H1 (cell line): ENCODE measurements around the gene DNAH10. TPM values are rescaled to one million over a fixed set of nuclear protein-coding genes. Genes with fewer than 3 reads are reported as not detected.

Experiments
- CTCF ChIA-PET: fragments of 300-600 bp; sonication (Branson Sonifier 250); formaldehyde crosslinking; loops from one replicate; lab custom pipeline; 2021; ENCODE audit not compliant: partially characterized antibody; lab: Charles Lee
- POLR2A ChIA-PET: fragments of 300-600 bp; sonication (Branson Sonifier 250); formaldehyde crosslinking; loops from one replicate; lab custom pipeline; 2021; ENCODE audit warnings: inconsistent platforms; ENCODE audit not compliant: partially characterized antibody; lab: Charles Lee
- DNase-seq, 2 experiments: peaks; one replicate each; pipeline versions ENCODE4 v3.0.0 to v3.0.0-alpha.2; 2010 to 2022; ENCODE audit warnings: low spot score in 2 of 2, low read depth in 1 of 2, mixed read lengths in 1 of 2
- FAIRE-seq: peaks from 2 replicates; lab custom pipeline; 2011; peaks lifted over from hg19 to GRCh38; lab: Jason Lieb, UNC
- H2AFZ ChIP-seq: 2 replicates; pipeline ENCODE4 v1.8.1; 2012; ENCODE audit warnings: low read length, inconsistent platforms
- H2AK5ac ChIP-seq: 2 replicates; pipeline ENCODE4 v1.6.1; 2013; ENCODE audit warnings: low read depth, low read length
- H2BK120ac ChIP-seq: replicated peaks from 2 replicates; pipeline ENCODE3; 2013; ENCODE audit warnings: low read depth, low read length, inconsistent platforms
- H2BK12ac ChIP-seq: 2 replicates; pipeline ENCODE4 v1.6.1; 2013; ENCODE audit warnings: low read depth, low read length
- H2BK15ac ChIP-seq: 2 replicates; pipeline ENCODE4 v1.6.1; 2013; ENCODE audit warnings: low read length
- H2BK20ac ChIP-seq: 2 replicates; pipeline ENCODE4 v1.6.1; 2013; ENCODE audit warnings: low read length
- H2BK5ac ChIP-seq: 2 replicates; pipeline ENCODE4 v1.6.1; 2013; ENCODE audit warnings: low read depth, low read length
- H3K14ac ChIP-seq: 2 replicates; pipeline ENCODE4 v1.6.1; 2013; ENCODE audit warnings: inconsistent platforms; ENCODE audit not compliant: insufficient read length
- H3K18ac ChIP-seq: 2 replicates; pipeline ENCODE4 v1.6.1; 2013; ENCODE audit warnings: low read length; ENCODE audit errors: extremely low read depth
- H3K23ac ChIP-seq: 2 replicates; pipeline ENCODE4 v1.6.1; 2013; ENCODE audit warnings: inconsistent platforms; ENCODE audit not compliant: insufficient read length
- H3K23me2 ChIP-seq: 2 replicates; pipeline ENCODE4 v1.6.1; 2013; ENCODE audit warnings: low read depth, low read length
- H3K27ac ChIP-seq: 2 replicates; pipeline ENCODE4 v1.6.1; 2011; ENCODE audit warnings: low read depth, low read length, inconsistent platforms
- H3K27me3 ChIP-seq, 4 experiments: replicated peaks in 1 of 4; 1 replicate in 1 of 4; 2 replicates in 3 of 4; pipeline versions ENCODE4 v1.6.1 to v1.8.1; 2011 to 2013; ENCODE audit warnings: low read length in 3 of 4, mild to moderate bottlenecking in 3 of 4, inconsistent platforms in 2 of 4, mixed read lengths in 2 of 4, moderate library complexity in 1 of 4; ENCODE audit not compliant: control insufficient read depth in 3 of 4, insufficient read depth in 3 of 4; ENCODE audit errors: extremely low read depth in 1 of 4
- H3K36me3 ChIP-seq, 4 experiments: 2 replicates each; pipeline versions ENCODE4 v1.6.1 to v1.8.1; 2011 to 2013; ENCODE audit warnings: mild to moderate bottlenecking in 4 of 4, low read length in 3 of 4, moderate library complexity in 2 of 4, control low read depth in 1 of 4, inconsistent platforms in 1 of 4; ENCODE audit not compliant: insufficient read depth in 4 of 4, control insufficient read depth in 2 of 4
- H3K4ac ChIP-seq: replicated peaks from 2 replicates; pipeline ENCODE3; 2013; ENCODE audit warnings: low read length, low read depth, mixed read lengths, inconsistent platforms; ENCODE audit not compliant: insufficient read length
- H3K4me1 ChIP-seq, 4 experiments: replicated peaks in 1 of 4; 1 replicate in 1 of 4; 2 replicates in 3 of 4; pipeline versions ENCODE4 v1.6.1 to v1.8.1; 2011 to 2013; ENCODE audit warnings: low read length in 3 of 4, inconsistent platforms in 2 of 4, mixed read lengths in 1 of 4; ENCODE audit not compliant: insufficient read depth in 4 of 4, control insufficient read depth in 3 of 4
- H3K4me2 ChIP-seq, 2 experiments: 2 replicates each; pipeline versions ENCODE4 v1.6.1 to v1.8.1; 2011 to 2013; ENCODE audit warnings: low read depth in 2 of 2, low read length in 2 of 2, control low read depth in 1 of 2, inconsistent platforms in 1 of 2, mild to moderate bottlenecking in 1 of 2; ENCODE audit not compliant: insufficient read depth in 1 of 2
- H3K4me3 ChIP-seq, 4 experiments: fragments of 200-600, 300-600 bp in 1 of 4; sonication (generic), shearing (Covaris generic), sonication (Bioruptor Twin) in 1 of 4; 2 replicates each; pipeline versions ENCODE4 v1.5.1 to v1.8.1; 2011 to 2016; ENCODE audit warnings: low read length in 4 of 4, low read depth in 3 of 4, control low read depth in 2 of 4, inconsistent platforms in 2 of 4, mild to moderate bottlenecking in 2 of 4, mixed read lengths in 1 of 4, moderate library complexity in 1 of 4; ENCODE audit not compliant: insufficient read depth in 2 of 4; ENCODE audit errors: extremely low read depth in 1 of 4
- H3K56ac ChIP-seq: replicated peaks from 2 replicates; pipeline ENCODE3; 2013; ENCODE audit warnings: low read depth, mild to moderate bottlenecking, mixed read lengths, low read length, inconsistent platforms; ENCODE audit not compliant: insufficient read length
- H3K79me1 ChIP-seq: 2 replicates; pipeline ENCODE4 v1.6.1; 2013; ENCODE audit warnings: low read depth, low read length, control low read depth
- H3K79me2 ChIP-seq, 2 experiments: 2 replicates each; pipeline versions ENCODE4 v1.6.1 to v1.8.1; 2012 to 2013; ENCODE audit warnings: low read length in 2 of 2, mild to moderate bottlenecking in 2 of 2, inconsistent platforms in 1 of 2; ENCODE audit not compliant: insufficient read depth in 2 of 2, control insufficient read depth in 1 of 2
- H3K9ac ChIP-seq, 4 experiments: replicated peaks in 1 of 4; 1 replicate in 1 of 4; 2 replicates in 3 of 4; pipeline versions ENCODE4 v1.6.1 to v1.8.1; 2011 to 2013; ENCODE audit warnings: low read depth in 3 of 4, low read length in 3 of 4, control low read depth in 2 of 4, mild to moderate bottlenecking in 2 of 4, moderate library complexity in 2 of 4, inconsistent platforms in 1 of 4; ENCODE audit errors: extremely low read depth in 1 of 4
- H3K9me3 ChIP-seq, 2 experiments: 2 replicates each; pipeline versions ENCODE4 v1.6.1 to v1.8.1; 2012 to 2013; ENCODE audit warnings: mild to moderate bottlenecking in 2 of 2, moderate library complexity in 2 of 2, control low read depth in 1 of 2, inconsistent platforms in 1 of 2, low read depth in 1 of 2, low read length in 1 of 2, mixed read lengths in 1 of 2; ENCODE audit not compliant: insufficient read depth in 2 of 2
- H4K20me1 ChIP-seq, 2 experiments: replicated peaks in 1 of 2; 2 replicates each; pipeline versions ENCODE3 to v1.8.1; 2011 to 2013; ENCODE audit warnings: inconsistent platforms in 2 of 2, low read length in 2 of 2, mild to moderate bottlenecking in 1 of 2; ENCODE audit not compliant: insufficient read depth in 2 of 2, control insufficient read depth in 1 of 2
- H4K5ac ChIP-seq: 2 replicates; pipeline ENCODE4 v1.6.1; 2013; ENCODE audit warnings: low read length, low read depth, mixed read lengths, inconsistent platforms; ENCODE audit not compliant: insufficient read length
- H4K8ac ChIP-seq: 2 replicates; pipeline ENCODE4 v1.8.0; 2013; ENCODE audit warnings: mild to moderate bottlenecking, moderate library complexity, low read length, inconsistent platforms; ENCODE audit not compliant: insufficient read depth; ENCODE audit errors: extremely low read depth
- H4K91ac ChIP-seq: replicated peaks from 2 replicates; pipeline ENCODE3; 2013; ENCODE audit warnings: low read length, mixed read lengths, inconsistent platforms; ENCODE audit not compliant: insufficient read length
- BCL11A ChIP-seq, 2 experiments: IDR thresholded peaks; one replicate each; pipeline ENCODE4 v1.6.1; 2011; ENCODE audit warnings: low read depth in 2 of 2, low read length in 2 of 2, mild to moderate bottlenecking in 2 of 2
- BRCA1 ChIP-seq: IDR thresholded peaks from 2 replicates; pipeline ENCODE4 v1.6.1; 2012; ENCODE audit warnings: low read depth, low read length, improper control_type of control experiment
- KDM4A ChIP-seq: IDR thresholded peaks from one replicate; pipeline ENCODE4 v1.7.1; 2012; ENCODE audit warnings: low read depth, mild to moderate bottlenecking, moderate library complexity, low read length, inconsistent platforms; ENCODE audit not compliant: severe bottlenecking
- NRF1 ChIP-seq: IDR thresholded peaks from 2 replicates; pipeline ENCODE4 v1.6.1; 2011; ENCODE audit warnings: mild to moderate bottlenecking, low read depth, low read length, improper control_type of control experiment
- SP2 ChIP-seq: IDR thresholded peaks from 2 replicates; pipeline ENCODE4 v1.6.1; 2012; ENCODE audit warnings: mild to moderate bottlenecking, low read length, inconsistent platforms
- SRF ChIP-seq: IDR thresholded peaks from 2 replicates; pipeline ENCODE4 v1.6.1; 2011; ENCODE audit warnings: mild to moderate bottlenecking, low read depth, low read length, moderate library complexity
- SUZ12 ChIP-seq: fragments of 200-600 bp; sonication (generic); IDR thresholded peaks from 2 replicates; pipeline ENCODE4 v1.6.1; 2012; ENCODE audit warnings: mild to moderate bottlenecking, inconsistent platforms, low read length, moderate library complexity, mixed read lengths
- USF2 ChIP-seq: IDR thresholded peaks from 2 replicates; pipeline ENCODE4 v1.6.1; 2011; ENCODE audit warnings: low read length, improper control_type of control experiment
- ZNF274 ChIP-seq: IDR thresholded peaks from 2 replicates; pipeline ENCODE4 v1.7.0; 2012; ENCODE audit warnings: low read length, borderline replicate concordance; ENCODE audit errors: extremely low read depth
- WGBS, 2 experiments: shearing (Covaris generic) in 1 of 2; methylation state at CpG; one replicate each; pipeline versions ENCODE4 v1.1.6 to v1.1.7; 2013 to 2015; ENCODE audit warnings: low lambda C conversion rate in 2 of 2, mixed read lengths in 2 of 2, inconsistent platforms in 1 of 2, low coverage in 1 of 2, missing lambda C conversion rate in 1 of 2; ENCODE audit not compliant: insufficient replicate concordance in 2 of 2, insufficient coverage in 1 of 2, insufficient read length in 1 of 2; ENCODE audit errors: extremely low coverage in 1 of 2, missing lambda C conversion rate in 1 of 2; 5-methylcytosine and 5-hydroxymethylcytosine counted together
- polyA plus RNA-seq, 7 experiments: library from polyadenylated mRNA; depleted of rRNA in 3 of 7; stranded (reverse) in 5 of 7; unstranded in 2 of 7; fragments of >200 nt in 5 of 7; fragments of 200-250 nt in 2 of 7; gene quantifications; 1 replicate in 5 of 7; 2 replicates in 1 of 7; 4 replicates in 1 of 7; pipeline versions ENCODE4 v1.2.1 to v1.2.3, GENCODE V29; 2011 to 2013; ENCODE audit warnings: missing spikeins in 2 of 7, mixed read lengths in 2 of 7
- total RNA-seq: library from RNA; stranded (reverse); fragmentation: NEBNext Ultra II Directional; extraction: Animal tissue kit (Norgen Biotek cat#: 25700); gene quantifications from 2 replicates; pipeline ENCODE4 v1.2.1, GENCODE V29; 2021
- TF ChIP-seq, protein P1 (sequence below): IDR thresholded peaks from 2 replicates; pipeline ENCODE4 v1.6.1; 2012; ENCODE audit warnings: inconsistent platforms

The DNAH10 gene
- total and polyA plus RNA-seq, 2 of the 8 experiments (the other 6 are each of a cell fraction or from before 2014, with no cell fraction given), result 0.02 to 0.24 TPM

GRCh38 chr12:123889848-123890535, 127.9 kb downstream of the DNAH10 start:
- Histone ChIP-seq H4K5ac (no peak overlapping the region), H2BK120ac (no peak overlapping the region), H2BK12ac (no peak overlapping the region), H3K56ac (no peak overlapping the region), H2BK20ac (no peak overlapping the region), H3K36me3 (no peaks in the 10 kb centered on the region), H3K4me3 (no peak overlapping the region), H3K4ac (no peak overlapping the region), H3K27me3 (0 out of 7 replicates have a peak, but pooled peaks cover 0 to 3% (median 0%) of the 10 kb centered on the region in 4 experiments), H3K4me2 (no peak overlapping the region), H3K9me3 (peaks cover 0 to 2% of the 10 kb centered on the region in 2 experiments; a peak in 1 of 4 replicates), H2BK5ac (no peak overlapping the region), H3K79me2 (no peaks in the 10 kb centered on the region), H3K9ac (no peak overlapping the region), H3K4me1 (peaks cover 0 to 6% (median 1%) of the 10 kb centered on the region in 4 experiments; a peak in 4 of 7 replicates), H4K91ac (no peak overlapping the region), H2BK15ac (no peak overlapping the region), H3K79me1 (no peaks in the 10 kb centered on the region), H4K20me1 (no peaks in the 10 kb centered on the region), H3K18ac (no peak overlapping the region), H3K23me2 (no peaks in the 10 kb centered on the region; the same call in 1 of the 2 replicates), H2AK5ac (no peak overlapping the region), H3K27ac (no peak overlapping the region), H4K8ac (peak overlapping the region; percentile 14; the same call in 1 of the 2 replicates), H3K23ac (no peak overlapping the region), H2AFZ (no peak overlapping the region), H3K14ac (no peak overlapping the region)
- POLR2A ChIA-PET, result no interaction called here
- no peak for FAIRE-seq
- WGBS, 2 experiments, result 89% methylated on average over 12 of the region's 12 CpGs; no CpG with 5 or more reads in 1 of the 2 experiments
- CTCF ChIA-PET, result interaction anchor here (6.1 kb wide), 1 partner anchor 15 kb away, joined by 35 read pairs; no protein-coding TSS in a partner anchor
- no peak for DNase-seq
- TF ChIP-seq SUZ12, result no peak
- no peak for TF ChIP-seq SP2
- no peak for TF ChIP-seq BCL11A (IDR thresholded peaks at IDR 0.05; ENCODE audit: low read depth in 2 of 2, low read length in 2 of 2)
- no peak for TF ChIP-seq USF2
- TF ChIP-seq, protein P1, sequence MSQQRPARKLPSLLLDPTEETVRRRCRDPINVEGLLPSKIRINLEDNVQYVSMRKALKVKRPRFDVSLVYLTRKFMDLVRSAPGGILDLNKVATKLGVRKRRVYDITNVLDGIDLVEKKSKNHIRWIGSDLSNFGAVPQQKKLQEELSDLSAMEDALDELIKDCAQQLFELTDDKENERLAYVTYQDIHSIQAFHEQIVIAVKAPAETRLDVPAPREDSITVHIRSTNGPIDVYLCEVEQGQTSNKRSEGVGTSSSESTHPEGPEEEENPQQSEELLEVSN, result no peak
- TF ChIP-seq ZNF274, result no peak
- no peak for TF ChIP-seq NRF1
- no peak for TF ChIP-seq KDM4A
- no peak for TF ChIP-seq SRF
- TF ChIP-seq BRCA1, result no peak
